Measurements from ENCODE around the gene BMERB1.
"Not testable (repeated sequence)": the region's sequence is repeated elsewhere in the genome, so short reads cannot be mapped to it uniquely, and the experiment has no call there.

Gene BMERB1

DNA sequence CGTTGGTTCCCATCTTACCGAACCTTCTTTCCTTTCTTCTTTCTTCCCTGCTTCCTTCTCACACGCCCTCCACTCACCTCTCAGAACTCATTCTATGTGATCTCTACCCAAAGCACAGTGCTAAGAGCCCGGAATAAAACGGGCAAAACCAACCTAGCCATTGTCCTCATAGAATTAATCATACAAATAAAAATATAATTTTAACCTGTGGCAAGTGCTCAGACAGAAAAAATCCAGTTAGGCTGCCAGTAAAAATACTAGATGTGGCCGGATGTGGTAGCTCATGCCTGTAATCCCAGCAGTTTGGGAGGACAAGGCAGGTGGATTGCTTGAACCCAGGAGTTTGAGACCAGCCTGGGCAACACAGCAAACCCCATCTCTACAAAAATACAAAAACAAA lies 27.0 kb downstream of the BMERB1 start:
- DNase-seq (ENCODE audit: low read depth): no peak

DNA sequence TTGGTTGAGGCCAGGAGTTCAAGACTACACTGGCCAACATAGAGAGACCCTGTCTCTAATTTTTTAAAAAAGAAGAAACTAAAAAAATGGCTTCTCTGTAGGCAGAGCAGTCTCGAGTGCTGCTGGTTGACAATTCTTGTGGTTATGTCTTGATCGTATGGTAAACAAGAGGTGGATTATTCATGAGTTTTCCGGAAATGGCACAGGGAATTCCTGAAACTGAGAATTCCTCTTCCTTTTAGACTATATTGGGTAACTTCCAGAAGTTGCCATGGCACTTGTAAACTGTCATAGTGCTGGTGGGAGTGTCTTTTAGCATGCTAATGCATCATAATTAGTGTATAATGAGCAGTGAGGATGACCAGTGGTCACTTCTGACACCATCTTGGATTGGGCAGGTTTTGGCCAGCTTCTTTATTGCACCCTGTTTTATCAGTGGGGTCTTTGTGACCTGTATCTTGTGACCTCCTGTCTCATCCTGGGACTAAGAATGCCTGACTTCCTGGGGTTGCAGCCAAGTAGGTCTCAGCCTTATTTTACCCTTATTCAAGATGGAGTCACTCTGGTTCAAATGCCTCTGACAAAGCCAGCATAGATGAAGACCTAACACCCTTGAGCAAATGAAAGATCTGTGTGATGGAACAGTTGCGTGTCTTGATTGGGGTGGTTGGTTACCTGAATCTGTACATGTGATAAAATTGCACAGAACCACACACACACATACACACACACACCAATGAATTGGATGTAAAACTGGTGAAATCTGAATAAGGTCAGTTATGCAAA lies 30.2 kb downstream of the BMERB1 start:
- peak; percentile 12 for DNase-seq (ENCODE audit: low read depth)

DNA sequence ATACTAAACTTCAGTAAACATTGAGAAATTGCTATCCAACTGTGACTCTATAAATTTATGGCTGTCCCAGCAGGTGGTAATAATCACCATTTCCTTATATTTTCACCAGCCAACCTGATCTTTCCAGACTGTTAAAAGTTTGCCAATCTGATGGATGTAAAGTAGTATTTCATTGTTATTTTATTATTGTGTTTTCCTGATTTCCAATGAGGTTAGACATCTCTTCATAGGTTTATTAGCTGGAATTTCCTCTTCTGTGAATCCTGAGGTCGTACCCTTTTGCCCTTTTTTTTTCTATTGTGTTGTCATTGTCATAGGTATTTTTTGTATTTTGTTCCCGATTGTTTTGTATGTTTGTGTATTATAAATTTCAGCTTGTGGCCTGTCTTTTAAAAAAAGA lies 31.7 kb downstream of the BMERB1 start:
- no peak for DNase-seq (ENCODE audit: low read depth)

DNA sequence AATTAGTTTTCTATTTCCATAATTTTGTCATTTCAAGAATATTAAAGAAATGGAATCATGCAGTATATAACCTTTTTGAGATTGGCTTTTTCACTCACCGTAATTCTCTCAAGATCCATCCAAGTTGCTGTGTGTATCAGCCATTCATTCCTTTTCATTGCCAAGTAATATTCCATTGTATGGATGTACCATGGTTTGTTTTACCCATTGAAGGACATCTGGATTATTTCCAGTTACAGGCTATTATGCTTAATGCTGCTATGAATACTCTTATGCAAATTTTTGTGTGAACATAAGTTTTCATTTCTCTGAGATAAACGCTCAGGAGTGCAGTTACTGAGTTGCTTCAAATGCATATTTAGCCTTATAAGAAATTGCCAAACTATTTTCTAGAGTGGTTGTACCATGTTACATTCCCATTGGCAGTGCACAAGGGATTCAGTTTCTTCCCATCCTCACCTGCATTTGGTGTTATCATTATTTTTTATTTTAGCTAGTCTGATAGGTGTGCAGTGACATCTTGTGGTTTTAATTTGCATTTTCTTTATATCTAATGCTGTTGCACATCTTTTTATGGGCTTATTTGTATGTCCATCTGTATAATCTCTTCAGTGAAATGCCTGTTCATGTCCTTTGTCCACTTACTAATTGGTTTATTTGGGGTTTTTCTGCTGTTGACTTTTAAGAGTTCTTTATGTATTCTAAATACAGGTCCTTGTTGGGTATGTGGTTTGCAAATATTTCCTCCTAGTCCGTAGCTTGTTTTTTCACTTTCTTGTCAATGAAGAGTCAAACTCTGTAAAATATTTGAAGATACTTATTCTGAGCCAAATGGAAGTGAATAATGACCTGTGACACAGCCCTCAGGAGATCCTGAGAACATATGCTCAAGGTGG lies 32.7 kb downstream of the BMERB1 start:
- DNase-seq (ENCODE audit: low read depth): peak; percentile 33

DNA sequence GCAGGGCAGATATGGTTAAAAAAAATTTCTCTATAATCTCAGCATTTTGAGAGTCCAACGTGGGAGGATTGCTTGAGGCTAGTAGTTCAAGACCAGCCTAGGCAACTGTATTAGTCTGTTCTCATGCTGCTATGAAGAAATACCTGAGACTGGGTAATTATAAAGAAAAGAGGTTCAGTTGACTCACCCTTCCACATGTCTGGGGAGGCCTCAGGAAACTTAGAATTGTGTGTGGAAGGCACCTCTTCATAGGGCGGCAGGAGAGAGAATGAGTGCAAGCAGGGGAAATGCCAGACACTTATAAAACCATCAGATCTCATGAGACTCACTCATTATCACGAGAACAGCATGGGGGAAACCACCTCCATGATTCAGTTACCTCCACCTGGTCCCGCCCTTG lies 42.6 kb downstream of the BMERB1 start:
- not testable (repeated sequence) for DNase-seq (ENCODE audit: low read depth)

DNA sequence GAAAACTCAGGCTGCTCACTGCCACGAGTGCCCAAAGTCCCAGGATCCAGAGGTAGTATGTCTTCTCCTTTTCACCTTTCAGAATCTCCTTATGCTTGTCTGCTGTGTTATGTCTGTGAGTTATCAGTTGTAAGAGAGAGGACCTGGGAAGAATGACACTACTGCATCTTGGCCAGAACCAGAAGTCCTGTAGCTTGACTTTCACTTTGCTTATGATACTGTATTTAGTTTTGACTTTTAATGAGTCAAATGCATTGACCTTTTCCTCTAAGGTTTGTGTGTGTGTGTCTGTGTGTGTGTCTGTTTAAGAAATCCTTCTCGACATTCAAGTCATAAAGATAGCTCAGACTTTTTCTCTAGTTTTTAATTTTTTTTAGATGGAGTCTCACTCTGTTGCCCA lies 43.4 kb downstream of the BMERB1 start:
- peak; percentile 19 for DNase-seq (ENCODE audit: low read depth)

DNA sequence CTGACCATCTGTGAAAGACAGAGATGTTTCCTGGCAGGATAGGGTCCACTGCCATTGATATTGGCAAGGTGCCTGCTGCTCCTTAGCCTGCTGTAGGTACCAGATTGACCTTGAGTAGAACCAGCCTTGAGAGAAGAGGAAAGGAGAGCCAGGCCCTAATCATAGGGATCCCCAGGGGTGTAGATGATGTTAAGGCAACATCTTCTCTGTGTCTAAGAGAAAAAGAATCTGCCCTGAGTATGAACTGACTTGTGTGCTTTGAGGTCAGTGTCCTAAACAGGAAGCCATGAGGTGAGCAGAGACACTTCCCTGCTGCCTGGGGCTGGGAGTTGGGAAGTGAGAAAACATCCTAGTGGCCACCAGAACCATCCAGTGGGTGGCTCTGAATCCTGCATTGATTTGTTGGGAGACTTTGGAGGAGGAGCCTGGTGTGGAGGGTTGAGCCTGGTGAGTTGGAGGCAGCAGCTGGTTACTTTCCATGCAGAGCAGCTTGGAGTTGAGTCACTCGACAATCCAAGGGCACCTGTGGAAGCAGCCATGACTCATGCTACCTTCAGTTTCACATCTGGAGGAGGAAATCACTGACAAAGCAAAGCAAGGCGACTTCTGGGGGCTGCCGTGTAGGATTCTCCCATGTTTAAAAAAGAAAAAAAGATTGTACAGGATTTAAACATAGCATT lies 47.8 kb downstream of the BMERB1 start:
- DNase-seq (ENCODE audit: low read depth): peak; percentile 96

DNA sequence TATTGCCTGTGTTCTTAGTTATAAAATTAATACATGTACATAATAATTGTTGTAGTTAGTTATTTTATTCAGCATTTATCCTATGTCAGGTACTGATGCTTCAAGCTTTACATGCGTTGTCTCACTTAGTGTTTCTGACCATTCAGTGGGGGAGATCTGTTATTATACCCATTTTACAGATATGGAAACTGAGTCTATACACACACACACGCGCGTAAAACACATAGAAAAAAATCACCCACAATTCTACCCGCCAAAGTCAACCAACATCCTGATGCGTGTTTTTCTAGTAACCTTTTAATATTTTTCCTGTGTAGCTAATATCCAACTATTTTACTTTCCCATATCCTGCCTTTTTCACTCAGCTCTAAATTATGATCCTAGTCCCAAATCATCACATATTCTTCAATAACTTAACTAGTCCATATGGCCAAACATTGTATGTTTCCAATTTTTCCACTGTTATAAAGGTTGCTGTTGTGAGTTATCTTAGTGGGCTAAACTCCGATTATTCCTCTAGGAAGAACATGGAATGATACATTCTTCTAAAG lies 48.4 kb downstream of the BMERB1 start:
- DNase-seq (ENCODE audit: low read depth): no peak

DNA sequence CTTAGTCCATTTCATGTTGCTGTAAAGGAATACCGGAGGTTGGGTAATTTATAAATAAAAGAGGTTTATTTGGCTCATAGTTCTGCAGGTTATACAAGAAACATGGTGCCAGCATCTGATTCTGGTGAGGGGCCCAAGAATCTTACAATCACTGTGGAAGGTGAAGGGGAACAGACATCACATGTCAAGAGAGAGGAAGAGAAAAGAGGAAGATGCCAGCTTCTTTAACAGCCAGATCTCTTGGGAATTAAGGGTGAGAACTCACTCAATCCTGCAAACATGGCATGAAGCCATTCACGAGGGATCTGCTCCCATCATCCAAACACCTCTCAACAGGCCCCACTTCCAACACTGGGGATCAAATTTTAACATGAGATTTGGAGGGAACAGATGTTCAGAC lies 49.5 kb downstream of the BMERB1 start:
- DNase-seq (ENCODE audit: low read depth): no peak

DNA sequence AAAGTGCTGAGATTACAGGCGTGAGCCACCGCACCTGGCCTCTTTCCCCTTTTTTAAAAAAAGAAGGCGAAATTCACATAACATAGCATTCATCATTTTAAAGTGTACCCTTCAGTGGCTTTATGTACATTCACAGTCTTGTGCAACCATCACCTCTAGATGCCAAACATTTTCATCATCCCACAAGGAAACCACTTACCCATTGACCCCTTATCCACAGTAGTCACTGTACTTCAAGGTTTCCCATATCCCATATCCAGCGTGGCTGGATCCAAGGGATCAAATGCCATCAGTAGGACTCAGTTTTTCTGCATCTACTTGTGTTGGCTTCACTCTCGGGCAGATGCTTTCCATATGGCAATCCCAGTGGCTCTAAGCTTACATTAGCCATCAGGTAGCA lies 50.3 kb downstream of the BMERB1 start:
- peak; percentile 45 for DNase-seq (ENCODE audit: low read depth)

DNA sequence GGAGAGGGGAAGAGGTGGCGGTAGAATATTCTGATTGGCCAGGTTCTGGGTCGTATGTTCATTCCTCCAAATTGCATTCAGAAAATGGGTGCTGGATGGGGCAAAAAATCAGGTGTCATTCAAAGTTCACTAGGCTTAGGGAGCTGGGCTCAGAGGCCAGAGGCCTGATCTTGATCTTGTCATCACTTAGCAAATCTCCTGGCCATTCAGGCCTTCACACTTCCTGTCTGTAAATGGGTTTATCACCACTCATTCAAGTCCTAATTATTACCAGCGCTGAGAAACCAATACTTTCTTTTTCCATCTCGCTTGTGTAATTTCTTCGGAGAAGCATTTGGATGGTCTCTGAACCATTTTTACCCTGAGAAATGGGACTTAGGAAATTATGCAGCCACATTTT lies 50.8 kb downstream of the BMERB1 start:
- DNase-seq (ENCODE audit: low read depth): no peak

DNA sequence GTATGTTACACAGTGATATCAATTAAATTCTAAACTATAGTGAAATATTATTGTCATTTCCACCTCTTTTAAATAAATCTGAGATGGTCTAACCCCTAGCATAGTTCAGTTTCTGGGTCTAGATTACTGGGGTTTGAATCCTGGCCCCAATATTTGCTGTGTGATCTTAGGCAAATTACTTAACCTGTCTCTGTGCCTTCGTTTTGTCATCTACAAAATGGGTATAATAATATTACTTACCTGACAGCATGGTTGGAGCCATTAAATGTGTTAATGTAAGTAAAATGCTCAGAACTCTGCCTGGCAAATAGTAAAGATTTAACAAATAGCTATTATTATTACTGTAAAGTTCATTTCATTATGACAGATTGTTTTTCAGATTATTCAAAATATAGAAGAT lies 52.3 kb downstream of the BMERB1 start:
- DNase-seq (ENCODE audit: low read depth): no peak

DNA sequence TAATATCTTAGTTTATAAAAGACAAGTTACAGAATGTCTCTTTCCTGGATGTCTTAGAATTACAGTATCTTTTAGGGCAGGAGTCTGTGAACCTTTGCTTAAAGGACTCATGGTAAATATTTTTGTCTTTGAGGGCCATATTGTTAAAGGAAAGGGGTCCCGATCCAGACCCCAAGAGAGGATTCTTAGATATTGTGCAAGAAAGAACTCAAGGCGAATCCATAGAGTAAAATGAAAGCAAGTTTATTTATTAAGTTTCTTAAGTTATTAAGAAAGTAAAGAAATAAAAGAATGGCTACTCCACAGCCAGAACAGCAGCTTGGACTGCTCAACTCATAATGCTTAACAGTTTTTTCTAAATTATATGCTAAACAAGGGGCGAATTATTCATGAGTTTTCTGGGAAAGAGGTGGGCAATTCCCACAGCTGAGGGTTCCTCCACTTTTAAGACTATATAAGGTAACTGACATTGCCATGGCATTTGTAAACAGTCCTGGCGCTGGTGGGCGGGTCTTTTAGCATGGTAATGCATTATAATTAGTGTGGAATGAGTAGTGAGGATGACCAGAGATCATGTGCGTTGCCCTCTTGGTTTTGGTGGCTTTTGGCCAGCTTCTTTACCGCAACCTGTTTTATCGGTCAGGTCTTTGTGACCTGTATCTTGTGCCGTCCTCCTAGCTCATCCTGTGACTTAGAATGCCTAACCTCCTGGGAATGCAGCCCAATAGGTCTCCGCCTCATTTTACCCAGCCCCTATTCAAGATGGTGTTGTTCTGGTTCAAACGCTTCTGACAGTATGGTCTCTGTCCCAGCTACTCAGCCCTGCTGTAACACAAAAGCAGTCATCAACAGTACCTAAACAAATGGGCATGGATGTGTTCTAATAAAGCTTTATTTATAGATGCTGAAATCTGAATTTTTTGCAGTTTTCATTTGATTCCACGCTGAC lies 53.2 kb downstream of the BMERB1 start:
- no peak for DNase-seq (ENCODE audit: low read depth)

DNA sequence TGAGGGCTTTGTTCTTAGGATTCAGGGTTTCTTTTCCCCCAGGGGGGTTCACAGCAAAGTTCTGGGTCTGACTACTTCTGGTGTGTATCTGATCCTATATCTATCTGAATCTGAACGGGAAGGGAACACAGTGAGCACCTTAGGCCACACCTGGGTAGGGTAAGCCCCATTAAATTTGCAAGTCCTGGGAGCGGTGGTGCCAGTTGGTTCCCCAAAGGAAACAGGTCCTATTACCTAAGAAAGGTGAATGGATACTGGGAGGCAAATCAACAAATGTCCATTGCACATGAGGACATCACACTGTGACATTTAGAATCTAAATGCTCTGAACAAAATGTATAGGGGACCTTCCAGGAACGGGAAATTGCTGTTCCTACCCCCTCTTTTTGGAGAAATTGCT lies 54.6 kb downstream of the BMERB1 start:
- DNase-seq (ENCODE audit: low read depth): no peak

DNA sequence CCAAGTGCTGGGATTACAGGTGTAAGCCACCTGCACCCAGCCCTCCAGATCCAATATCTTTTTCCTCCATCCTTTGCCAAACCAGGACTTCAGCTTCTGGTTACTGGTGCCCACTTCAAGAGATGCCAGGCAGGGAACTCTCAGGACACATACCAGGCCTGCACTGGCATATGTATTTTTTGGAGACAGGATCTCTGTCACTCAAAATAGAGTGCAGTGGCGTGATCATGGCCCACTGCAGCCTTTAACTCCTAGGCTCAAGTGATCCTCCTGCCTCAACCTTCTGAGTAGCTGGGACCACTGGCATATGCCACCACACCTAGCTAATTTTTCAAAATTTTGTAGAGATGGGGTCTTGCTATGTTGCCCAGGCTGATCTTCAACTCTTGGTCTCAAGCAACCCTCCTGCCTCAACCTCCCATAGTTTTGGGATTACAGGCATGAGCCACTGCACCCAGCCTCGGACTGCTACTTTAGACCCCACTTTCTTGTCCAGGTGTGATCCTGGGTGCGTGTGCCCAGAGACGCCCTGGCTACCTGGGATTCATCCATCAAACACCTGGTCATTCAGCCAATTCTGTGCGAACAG lies 55.8 kb downstream of the BMERB1 start:
- DNase-seq (ENCODE audit: low read depth): no peak

DNA sequence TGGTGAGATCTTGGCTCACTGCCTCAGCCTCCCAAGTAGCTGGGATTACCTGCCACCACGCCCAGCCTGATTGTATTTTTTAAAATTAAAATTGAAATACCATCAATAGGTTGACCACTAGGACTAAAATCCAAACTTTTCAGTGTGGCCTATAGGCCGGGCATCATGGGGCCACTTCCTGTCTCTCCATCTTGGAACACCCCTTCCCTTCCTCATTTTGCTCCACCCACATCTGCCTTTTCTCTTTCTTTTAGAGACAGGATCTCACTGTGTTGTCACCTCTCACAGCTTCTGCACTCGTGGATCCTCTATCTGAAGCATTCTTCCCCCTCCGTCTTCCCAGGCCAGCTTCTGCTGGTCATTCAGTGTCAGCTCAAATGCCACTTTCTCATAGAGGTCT lies 57.0 kb downstream of the BMERB1 start:
- no peak for DNase-seq (ENCODE audit: low read depth)

DNA sequence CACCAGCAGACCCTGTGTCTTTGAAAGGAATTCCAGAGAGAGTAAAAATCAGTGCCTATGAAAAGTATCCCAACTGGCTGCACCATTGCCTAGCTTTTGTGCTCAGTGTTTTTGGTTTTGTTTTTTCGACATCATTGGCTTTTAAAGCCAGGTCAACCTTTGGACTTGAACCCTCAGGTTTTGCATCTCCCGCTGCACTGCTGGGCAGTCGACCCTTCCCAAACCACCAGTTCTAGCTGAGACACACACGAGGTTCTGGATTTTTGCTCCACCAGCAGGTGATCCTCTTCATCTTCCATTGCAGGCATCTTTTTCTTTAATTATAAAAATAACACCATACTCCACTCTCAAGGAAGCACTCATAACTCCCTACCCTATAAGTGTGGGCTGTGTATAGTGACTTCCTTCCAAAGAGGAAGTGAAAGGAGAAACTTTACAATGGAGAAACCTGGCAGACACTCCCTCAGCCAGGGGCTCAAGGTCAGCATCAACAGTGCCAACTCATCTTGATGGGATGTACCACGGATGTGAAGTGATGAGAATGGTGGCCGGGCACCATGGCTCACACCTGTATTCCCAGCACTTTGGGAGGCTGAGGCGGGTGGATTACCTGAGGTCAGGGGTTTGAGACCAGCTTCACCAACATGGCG lies 57.8 kb downstream of the BMERB1 start:
- no peak for DNase-seq (ENCODE audit: low read depth)

DNA sequence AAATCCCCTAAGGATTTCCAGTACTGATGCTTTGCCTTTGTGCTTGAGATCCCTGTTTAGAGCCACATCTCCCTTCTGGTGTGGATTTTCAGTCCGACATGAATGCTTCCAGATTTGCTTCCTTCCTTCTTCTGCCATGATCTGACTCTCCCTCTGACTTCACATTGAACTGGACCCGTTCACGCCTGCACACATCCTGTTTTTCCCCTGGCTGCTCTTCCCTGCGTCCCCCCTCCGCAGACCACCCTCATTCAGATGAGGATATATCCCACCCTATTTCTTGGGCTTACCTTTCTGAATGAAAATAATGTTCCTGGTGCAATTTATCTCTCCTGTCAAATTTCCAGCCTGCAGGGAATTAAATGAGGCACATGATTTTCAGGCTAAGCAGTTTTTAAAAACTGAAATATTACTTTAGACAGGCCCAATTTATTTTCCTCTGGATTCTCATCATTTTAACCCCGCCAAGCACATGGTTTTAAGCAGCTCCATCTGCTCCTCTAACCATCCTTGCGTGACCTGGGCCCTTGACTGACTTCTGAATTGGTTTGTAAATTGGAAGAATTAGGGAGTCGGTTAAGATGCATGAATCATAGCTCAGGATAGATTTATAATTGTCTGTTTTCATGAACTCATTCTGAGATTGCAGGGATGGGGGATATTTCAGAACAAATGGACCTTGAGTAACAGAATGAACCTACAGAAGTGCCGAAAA lies 59.2 kb downstream of the BMERB1 start:
- peak; percentile 90 for DNase-seq (ENCODE audit: low read depth)

DNA sequence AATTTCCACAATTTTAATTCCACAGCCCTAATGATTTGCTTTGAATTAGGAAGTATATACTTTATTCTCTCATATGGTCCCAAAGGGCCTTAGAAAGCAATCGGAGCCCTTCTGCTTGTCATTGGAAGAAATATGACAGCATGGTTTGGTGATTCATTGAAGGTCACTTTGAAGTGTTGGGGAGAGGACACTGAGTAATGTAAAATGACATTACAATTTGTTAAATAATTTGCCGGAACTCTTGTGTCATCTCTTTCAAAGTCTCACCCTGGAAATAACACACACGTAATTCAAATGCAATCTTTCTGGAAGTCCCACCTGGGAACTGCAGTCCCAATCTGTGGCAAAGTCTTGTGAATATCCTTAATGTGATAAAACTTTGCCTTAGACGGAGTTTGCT lies 59.8 kb downstream of the BMERB1 start:
- peak; percentile 71 for DNase-seq (ENCODE audit: low read depth)

DNA sequence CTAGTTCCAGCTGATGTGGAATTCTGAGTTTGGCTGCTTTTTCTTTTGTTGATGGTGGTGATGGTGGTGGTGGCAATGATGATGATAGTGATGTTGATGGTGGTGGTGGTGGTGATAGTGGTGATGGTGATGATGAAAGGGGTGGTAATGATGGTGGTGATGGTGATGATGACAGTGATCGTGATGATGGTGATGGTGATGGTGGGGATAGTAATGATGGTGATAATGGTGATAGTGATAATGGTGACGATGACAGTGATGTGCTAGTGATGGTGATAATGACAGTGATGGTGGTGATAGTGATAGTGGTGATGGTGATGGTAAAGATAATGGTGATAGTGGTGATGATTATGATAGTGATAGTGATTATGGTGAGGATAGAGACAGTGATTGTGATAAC lies 61.5 kb downstream of the BMERB1 start:
- DNase-seq (ENCODE audit: low read depth): no peak
